ENCODE data around the gene MYEOV.

Gene MYEOV

DNA sequence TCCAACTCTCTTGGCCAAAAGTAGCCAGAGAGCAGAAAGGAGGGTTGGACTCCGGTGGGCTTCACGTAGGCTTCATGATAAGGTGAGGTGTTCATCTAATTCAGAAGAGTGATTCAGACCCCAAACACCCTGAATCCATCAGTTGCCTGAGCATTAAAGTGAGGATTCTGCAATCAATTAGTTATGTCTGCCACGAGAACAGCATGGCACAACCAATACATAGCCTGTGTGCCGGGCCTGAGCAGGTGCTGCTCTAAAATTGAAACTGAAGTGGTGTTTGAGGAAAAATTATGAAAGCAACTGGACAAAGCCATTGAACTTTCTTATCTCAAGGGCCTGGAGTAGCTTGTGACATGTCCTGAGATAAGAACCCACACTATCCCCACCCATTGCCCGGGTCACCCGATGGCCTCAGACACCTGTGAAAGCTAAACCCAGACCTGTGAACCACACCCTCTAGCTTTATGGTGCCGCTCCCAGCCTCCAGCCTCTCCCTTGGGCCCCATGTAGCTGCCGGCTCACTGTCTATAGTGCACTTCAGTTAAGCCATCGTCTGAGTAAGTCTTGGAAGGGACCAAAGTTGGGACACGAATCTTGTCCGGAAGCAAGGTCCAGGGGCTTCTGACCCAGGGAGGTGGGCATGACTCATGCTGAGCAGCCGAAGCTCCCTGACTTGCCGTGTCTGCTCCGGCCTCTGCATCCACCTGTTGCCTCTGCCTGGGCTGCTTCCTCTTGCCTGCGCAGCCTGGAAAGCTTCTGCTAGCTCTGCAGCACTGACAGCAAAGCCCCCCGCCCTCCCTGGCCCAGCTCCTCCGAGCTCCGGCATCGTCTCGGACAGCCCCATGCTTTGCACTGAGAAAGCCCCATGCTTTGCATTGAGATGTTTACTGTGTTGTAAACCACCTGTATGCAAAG, 5.7 kb upstream of the MYEOV start:
- no peak for DNase-seq

GRCh38 chr11:69288883-69289242, 5.1 kb upstream of the MYEOV start:
- no peak for DNase-seq

DNA sequence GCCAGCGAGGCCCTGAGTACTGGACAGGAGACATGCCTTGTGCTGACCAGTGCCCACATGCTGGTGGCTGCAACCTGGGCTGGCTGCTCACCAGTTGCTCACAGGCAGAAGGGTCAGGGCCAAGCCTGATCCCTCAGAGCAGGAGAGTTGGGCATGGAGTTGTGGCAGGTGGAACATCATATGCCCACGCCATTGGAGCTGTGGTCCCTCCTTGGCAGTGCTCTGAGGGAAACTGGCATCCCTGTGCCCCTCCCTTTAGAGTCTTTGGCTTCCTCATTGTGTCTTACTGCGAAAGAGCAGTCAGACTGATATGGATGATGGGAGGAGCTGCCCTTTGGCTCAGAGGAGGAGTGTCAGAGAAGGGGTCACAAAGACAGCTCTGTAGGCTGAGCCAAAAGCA, 3.1 kb upstream of the MYEOV start:
- no peak for DNase-seq

- no peak for DNase-seq
Measured at GRCh38 chr11:69291459-69292110, 2.4 kb upstream of the MYEOV start.

- no peak for DNase-seq
Measured at GRCh38 chr11:69292221-69292648, 1.7 kb upstream of the MYEOV start.

- DNase-seq = no peak
Measured at GRCh38 chr11:69293087-69293486, 868 bp upstream of the MYEOV start.

DNA sequence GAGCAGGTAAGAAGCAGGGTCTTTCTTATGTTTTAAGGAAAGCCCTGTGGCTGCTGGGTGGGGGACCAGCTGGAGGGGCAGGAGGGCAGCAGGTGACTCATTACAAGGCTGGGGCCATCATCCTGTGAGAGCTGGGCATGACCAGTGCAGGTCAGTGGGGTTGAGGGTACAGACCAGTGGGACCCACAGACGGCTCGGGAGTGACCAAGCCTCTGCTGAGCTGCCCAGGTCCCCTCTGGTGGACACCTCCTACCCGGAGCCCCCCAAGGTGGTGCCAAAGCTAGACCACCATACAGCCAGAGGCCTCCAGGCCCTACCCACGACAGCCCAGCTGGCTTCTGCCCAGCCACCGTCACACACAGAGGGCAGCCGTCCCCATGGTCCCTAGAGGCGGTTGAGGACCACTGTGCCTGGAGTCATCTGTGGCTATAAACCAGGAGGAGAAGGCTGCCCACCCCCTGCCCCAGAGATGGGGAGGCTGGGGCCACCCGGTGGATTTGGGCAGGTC, 670 bp downstream of the MYEOV start:
- DNase-seq = no peak

DNA sequence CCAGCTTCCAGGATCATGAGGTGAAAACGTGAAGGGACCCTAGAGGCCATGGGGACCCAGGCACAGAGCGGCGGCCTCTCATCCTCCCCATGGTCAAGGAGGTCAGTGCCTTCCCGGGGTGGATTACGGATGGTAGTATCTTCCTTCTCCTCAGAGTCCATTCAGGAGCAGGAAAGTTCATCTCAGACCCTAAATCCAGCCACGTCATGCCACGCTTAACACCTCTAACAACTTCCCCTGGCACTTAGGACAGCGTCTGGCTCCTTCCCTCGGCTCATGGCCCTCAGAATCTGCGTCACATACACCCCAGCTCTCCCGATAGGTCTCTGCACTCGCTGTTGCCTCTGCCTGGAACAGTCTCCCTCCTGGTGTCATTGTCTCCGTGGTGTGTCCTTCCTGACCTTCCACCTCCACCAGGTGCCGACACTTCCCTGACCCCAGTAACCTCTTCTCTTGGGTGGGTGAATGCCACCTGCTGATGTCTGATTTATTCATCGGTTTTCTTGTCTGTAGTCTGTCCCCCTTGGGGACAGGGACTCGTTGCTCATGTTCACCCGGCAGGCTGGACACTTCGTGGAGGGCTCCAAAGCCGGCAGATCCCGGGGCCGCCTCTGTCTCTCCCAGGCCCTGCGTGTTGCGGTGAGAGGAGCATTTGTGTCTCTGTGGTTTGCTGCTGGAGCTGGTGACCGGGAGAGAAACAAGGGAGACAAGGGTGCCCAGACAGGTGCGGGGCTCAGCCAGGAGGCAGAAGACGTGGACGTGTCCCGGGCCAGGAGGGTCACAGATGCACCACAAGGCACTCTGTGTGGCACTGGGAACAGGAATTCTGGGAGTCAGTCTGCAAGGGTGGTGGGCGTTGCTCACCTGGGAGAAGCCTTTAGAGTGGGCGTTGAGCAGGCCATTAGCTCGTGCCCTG, 1.4 kb downstream of the MYEOV start:
- no peak for DNase-seq

- no peak for DNase-seq
Measured at GRCh38 chr11:69295995-69296889, 2.3 kb downstream of the MYEOV start.

- DNase-seq = peak; percentile 2
Measured at GRCh38 chr11:69296890-69297786, 3.2 kb downstream of the MYEOV start.

DNA sequence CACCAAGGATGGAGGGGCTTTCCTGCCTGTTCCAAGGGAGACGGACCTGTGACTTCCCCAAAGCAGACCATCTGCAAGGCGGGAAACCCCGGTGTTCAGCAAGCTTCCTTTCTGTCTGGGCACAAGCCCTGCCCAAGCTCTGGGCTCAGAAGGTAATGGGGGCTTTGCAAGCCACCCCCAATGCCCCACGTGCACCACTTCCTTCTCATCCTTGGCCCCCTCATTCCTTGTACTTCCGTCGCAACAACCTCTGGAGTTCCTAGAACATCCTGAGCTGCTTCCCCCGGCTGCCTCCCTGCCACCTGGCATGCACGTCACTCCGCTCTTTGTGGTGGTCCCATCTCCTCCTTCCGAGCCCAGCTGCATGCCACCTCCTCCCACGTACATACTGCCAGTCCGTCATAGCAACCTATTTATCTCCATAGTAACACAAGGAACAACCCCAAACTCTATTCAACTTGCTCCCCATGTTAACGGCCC, 3.9 kb downstream of the MYEOV start:
- no peak for DNase-seq

GRCh38 chr11:69298267-69299022, 4.5 kb downstream of the MYEOV start:
- no peak for DNase-seq

- no peak for DNase-seq
Measured at GRCh38 chr11:69299023-69299461, 5.1 kb downstream of the MYEOV start.

GRCh38 chr11:69299572-69299971, 5.6 kb downstream of the MYEOV start:
- DNase-seq = no peak

GRCh38 chr11:69300120-69301060, 6.4 kb downstream of the MYEOV start:
- DNase-seq = no peak

GRCh38 chr11:69301081-69301454, 7.1 kb downstream of the MYEOV start:
- DNase-seq = no peak

DNA sequence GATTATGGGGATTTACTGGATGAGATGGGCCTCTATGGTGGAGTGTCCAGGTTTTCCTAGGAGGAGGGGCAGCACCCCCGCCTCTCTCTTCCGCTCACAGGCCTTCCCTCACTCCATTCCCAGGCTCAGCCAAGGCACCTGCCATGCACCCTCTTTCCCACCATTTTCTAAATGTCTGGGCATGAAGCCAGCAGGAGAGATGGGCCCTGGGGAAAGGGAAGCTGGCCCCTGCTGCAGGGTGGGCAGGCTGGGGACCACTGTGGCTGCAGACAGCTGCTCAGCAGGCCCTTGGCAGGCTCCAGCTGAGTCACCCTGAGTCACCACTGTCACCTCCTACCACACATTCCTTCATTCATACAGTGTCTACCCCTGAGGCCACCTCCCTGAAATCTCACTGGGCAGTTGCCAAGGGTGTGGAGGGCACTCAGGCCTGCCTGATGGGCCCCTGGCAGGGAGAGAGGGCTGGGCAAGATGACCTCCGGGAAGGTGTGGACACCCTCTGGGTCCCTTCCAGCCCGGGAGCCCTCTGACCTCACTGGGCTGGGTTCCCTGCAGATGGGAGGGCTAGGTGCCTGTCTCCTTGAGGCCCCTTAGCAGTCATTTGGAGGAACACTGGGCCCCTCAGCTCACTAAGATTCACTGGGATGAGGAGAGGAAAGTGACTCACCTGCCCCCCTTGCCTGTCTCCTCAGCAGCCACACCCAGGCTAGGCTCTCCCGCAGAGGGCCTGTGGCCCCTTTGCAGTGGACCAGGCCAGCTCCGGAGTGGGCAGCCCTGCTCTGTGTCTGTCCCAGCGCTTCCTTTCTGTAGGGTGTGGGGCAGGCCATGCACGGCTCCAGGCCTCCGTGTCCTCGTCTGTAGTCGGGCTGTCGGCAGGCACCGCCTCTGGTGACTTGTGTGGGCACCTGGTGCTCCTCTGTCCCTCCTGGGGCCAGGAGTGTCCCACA, 7.8 kb downstream of the MYEOV start:
- DNase-seq = no peak
